Thyroid gland (tissue), 4 donors: ENCODE results near the gene GOLT1A. TPM values are rescaled to one million over a fixed set of nuclear protein-coding genes. Genes with fewer than 3 reads are reported as not detected.
"Not testable (repeated sequence)": the region's sequence is repeated elsewhere in the genome, so short reads cannot be mapped to it uniquely, and the experiment has no call there.

Experiments
- DNase-seq, 2 donors: peaks; one replicate each; pipeline ENCODE4 v3.0.0-alpha.2; 2019
- H3K27ac ChIP-seq, 3 donors: fragments of 200-600 bp; sonication (generic); 1 replicate in 2 of 3; 2 replicates in 1 of 3; pipeline ENCODE4 v1.5.1; 2016 to 2019; ENCODE audit warnings: mild to moderate bottlenecking in 1 of 3, moderate library complexity in 1 of 3
- H3K27me3 ChIP-seq: fragments of 200-600 bp; sonication (generic); one replicate; pipeline ENCODE4 v1.5.1; 2019
- H3K36me3 ChIP-seq, 2 donors: fragments of 200-600 bp; sonication (generic); one replicate each; pipeline ENCODE4 v1.5.1; 2016 to 2019
- H3K4me1 ChIP-seq, 2 donors: fragments of 200-600 bp; sonication (generic); one replicate each; pipeline ENCODE4 v1.5.1; 2017 to 2019
- H3K4me3 ChIP-seq, 3 donors: fragments of 200-600 bp; sonication (generic); replicated peaks in 1 of 3; 1 replicate in 2 of 3; 2 replicates in 1 of 3; pipeline ENCODE4 v1.5.1; 2016; ENCODE audit warnings: mild to moderate bottlenecking in 1 of 3
- H3K9me3 ChIP-seq: fragments of 200-600 bp; sonication (generic); one replicate; pipeline ENCODE4 v1.5.1; 2017
- POLR2A ChIP-seq, 2 donors: fragments of 450-650 bp; IDR thresholded peaks; one replicate each; pipeline ENCODE4 v1.6.1; 2017; ENCODE audit warnings: antibody characterized with exemption in 2 of 2, mild to moderate bottlenecking in 2 of 2, moderate library complexity in 1 of 2
- WGBS, 2 donors: methylation state at CpG; one replicate each; pipeline ENCODE4 v1.1.5; 2017; 5-methylcytosine and 5-hydroxymethylcytosine counted together
- intact Hi-C: fragments of 100-400 bp; cut with DNase I; formaldehyde crosslinking; loops from one replicate; pipeline ENCODE4 v1.15.1; 2023
- total RNA-seq, 4 donors: library from RNA; depleted of rRNA; stranded (reverse); fragments of >200 nt; gene quantifications; one replicate each; pipeline ENCODE4 v1.2.3, GENCODE V29; 2016
- TF ChIP-seq, protein P1 (sequence below), 6 experiments: fragments of 200-600 bp in 3 of 6; fragments of 450-650 bp in 3 of 6; sonication (generic) in 3 of 6; IDR thresholded peaks; one replicate each; pipeline ENCODE4 v1.5.1; 2016 to 2019; ENCODE audit warnings: antibody characterized with exemption in 6 of 6, mild to moderate bottlenecking in 2 of 6, inconsistent platforms in 1 of 6, moderate library complexity in 1 of 6

GOLT1A gene
- total RNA-seq, 4 donors from 2014 or later, result 0.45 TPM; not detected in 3

DNA sequence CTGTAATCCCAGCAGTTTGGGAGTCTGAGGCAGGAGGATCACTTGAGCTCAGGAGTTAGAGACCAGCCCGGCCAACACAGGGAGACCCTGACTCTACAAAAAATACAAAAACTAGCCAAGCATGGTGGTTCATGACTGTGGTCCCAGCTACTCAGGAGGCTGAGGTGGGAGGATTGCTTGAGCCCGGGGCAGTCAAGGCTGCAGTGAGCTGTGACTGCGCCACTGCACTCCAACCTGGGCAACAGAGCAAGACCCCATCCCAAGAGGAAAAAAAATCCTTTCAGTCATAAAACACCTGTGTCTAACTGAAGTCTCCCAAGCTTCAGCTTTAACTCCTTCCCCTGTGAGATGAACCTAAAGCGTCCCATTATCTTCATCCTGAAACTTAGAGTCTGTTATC lies 33.1 kb upstream of the GOLT1A start:
- intact Hi-C loops, result no loop called here
- Histone ChIP-seq H3K27ac (no peak overlapping the region), H3K27me3 (no peaks in the 10 kb centered on the region), H3K36me3 (no peaks in the 10 kb centered on the region), H3K4me1 (no peaks in the 10 kb centered on the region), H3K4me3 (no peak overlapping the region), H3K9me3 (no peaks in the 10 kb centered on the region)
- no peak for DNase-seq
- WGBS, 2 donors, result 91 to 95% methylated on average over 4 of the region's 4 CpGs
- TF ChIP-seq, protein P1, sequence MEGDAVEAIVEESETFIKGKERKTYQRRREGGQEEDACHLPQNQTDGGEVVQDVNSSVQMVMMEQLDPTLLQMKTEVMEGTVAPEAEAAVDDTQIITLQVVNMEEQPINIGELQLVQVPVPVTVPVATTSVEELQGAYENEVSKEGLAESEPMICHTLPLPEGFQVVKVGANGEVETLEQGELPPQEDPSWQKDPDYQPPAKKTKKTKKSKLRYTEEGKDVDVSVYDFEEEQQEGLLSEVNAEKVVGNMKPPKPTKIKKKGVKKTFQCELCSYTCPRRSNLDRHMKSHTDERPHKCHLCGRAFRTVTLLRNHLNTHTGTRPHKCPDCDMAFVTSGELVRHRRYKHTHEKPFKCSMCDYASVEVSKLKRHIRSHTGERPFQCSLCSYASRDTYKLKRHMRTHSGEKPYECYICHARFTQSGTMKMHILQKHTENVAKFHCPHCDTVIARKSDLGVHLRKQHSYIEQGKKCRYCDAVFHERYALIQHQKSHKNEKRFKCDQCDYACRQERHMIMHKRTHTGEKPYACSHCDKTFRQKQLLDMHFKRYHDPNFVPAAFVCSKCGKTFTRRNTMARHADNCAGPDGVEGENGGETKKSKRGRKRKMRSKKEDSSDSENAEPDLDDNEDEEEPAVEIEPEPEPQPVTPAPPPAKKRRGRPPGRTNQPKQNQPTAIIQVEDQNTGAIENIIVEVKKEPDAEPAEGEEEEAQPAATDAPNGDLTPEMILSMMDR (IDR thresholded peaks at IDR 0.05), result no peak
- TF ChIP-seq POLR2A (IDR thresholded peaks at IDR 0.05), result no peak

GRCh38 chr1:204242920-204243319 lies 29.1 kb upstream of the GOLT1A start:
- Histone ChIP-seq H3K4me1 (no peaks in the 10 kb centered on the region), H3K4me3 (no peak overlapping the region), H3K27ac (no peak overlapping the region), H3K36me3 (no peaks in the 10 kb centered on the region), H3K9me3 (no peaks in the 10 kb centered on the region), H3K27me3 (no peaks in the 10 kb centered on the region)
- 92 to 99% methylated on average over 10 of the region's 10 CpGs for WGBS, 2 donors
- no peak for DNase-seq
- TF ChIP-seq POLR2A (IDR thresholded peaks at IDR 0.05), result no peak
- TF ChIP-seq, protein P1 (IDR thresholded peaks at IDR 0.05), result no peak
- intact Hi-C loops, result no loop called here

DNA sequence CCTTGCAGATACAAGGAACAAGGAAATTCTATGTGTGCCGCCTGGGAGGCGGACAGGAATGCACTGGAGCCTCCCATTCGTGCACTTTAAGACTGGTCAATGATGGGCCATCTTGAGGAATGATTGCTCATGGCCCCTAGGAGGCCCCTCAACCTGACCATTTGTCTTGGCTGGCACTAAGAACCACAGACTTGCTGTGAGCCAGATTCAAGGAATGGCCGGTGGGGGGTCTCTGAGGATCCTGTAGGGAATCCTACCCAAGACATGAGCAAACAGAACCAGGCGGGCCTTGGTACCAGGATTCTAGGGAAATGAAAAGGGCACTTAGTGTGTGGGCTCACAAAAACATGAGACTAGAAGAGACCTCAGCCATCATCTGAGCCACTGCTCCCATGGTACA lies 28.1 kb upstream of the GOLT1A start:
- H3K27ac ChIP-seq, result no peak overlapping the region
- H3K9me3 ChIP-seq, result no peaks in the 10 kb centered on the region
- no peak overlapping the region for H3K4me3 ChIP-seq
- TF ChIP-seq POLR2A (IDR thresholded peaks at IDR 0.05), result no peak
- TF ChIP-seq, protein P1 (IDR thresholded peaks at IDR 0.05), result no peak
- 95 to 97% methylated on average over 5 of the region's 5 CpGs for WGBS, 2 donors
- intact Hi-C loops, result no loop called here
- H3K4me1 ChIP-seq, result no peaks in the 10 kb centered on the region
- H3K36me3 ChIP-seq, result no peaks in the 10 kb centered on the region
- H3K27me3 ChIP-seq, result no peaks in the 10 kb centered on the region
- no peak for DNase-seq

DNA sequence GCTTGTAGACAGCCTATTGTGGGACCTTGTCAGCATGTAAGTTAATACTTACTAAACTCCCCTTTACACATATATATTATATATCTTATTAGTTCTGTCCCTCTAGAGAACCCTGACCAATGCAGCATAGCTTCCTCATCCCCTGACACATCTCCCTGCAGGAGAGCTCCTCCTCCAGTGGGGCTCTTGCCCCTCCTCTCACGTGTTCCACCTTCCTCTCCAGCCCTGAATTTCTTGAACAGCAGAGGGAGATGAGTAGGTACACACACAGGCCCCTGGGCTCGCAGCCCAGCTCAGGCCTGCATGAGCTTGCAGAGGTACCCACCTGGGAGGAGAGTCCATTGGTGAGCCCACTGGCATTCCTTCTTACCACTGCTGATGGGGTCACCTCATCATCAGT lies 27.3 kb upstream of the GOLT1A start:
- Histone ChIP-seq H3K4me3 (no peak overlapping the region), H3K9me3 (no peaks in the 10 kb centered on the region), H3K36me3 (no peaks in the 10 kb centered on the region), H3K27me3 (no peaks in the 10 kb centered on the region), H3K4me1 (no peaks in the 10 kb centered on the region), H3K27ac (no peak overlapping the region)
- TF ChIP-seq, protein P1 (IDR thresholded peaks at IDR 0.05), result no peak
- no peak for TF ChIP-seq POLR2A (IDR thresholded peaks at IDR 0.05)
- 51 to 56% methylated on average over 2 of the region's 2 CpGs for WGBS, 2 donors
- DNase-seq, result no peak
- intact Hi-C loops, result no loop called here

GRCh38 chr1:204240233-204240632 lies 26.4 kb upstream of the GOLT1A start:
- Histone ChIP-seq H3K27me3 (no peaks in the 10 kb centered on the region), H3K4me1 (no peaks in the 10 kb centered on the region), H3K9me3 (no peaks in the 10 kb centered on the region), H3K36me3 (no peaks in the 10 kb centered on the region), H3K4me3 (no peak overlapping the region), H3K27ac (no peak overlapping the region)
- intact Hi-C loops, result no loop called here
- WGBS, 2 donors, result 84 to 85% methylated on average over 1 of the region's 1 CpG
- TF ChIP-seq, protein P1 (IDR thresholded peaks at IDR 0.05), result no peak
- TF ChIP-seq POLR2A (IDR thresholded peaks at IDR 0.05), result no peak
- no peak for DNase-seq

GRCh38 chr1:204239401-204239800 lies 25.6 kb upstream of the GOLT1A start:
- intact Hi-C loops, H3K27me3 ChIP-seq, H3K4me1 ChIP-seq, H3K9me3 ChIP-seq, H3K27ac ChIP-seq, DNase-seq, H3K36me3 ChIP-seq, H3K4me3 ChIP-seq: not testable (repeated sequence)
- 74 to 90% methylated on average over 3 of the region's 3 CpGs for WGBS, 2 donors

DNA sequence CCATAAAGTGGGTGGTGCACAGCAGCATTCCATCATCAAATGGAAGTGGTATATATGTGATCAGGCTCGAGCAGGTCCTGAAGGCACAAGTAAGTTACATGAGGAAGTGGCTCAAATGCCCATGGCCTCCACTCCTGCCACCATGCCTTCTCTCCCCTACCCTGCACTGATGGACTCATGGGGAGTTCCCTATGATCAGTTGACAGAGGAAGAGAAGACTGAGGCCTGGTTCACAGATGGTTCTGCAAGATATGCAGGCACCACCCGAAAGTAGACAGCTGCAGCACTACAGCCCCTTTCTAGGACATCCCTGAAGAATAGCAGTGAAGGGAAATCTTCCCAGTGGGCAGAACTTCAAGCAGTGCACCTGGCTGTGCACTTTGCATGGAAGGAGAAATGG lies 24.7 kb upstream of the GOLT1A start:
- H3K4me3 ChIP-seq, H3K36me3 ChIP-seq, H3K27ac ChIP-seq, H3K27me3 ChIP-seq, H3K9me3 ChIP-seq, H3K4me1 ChIP-seq, intact Hi-C loops, DNase-seq: not testable (repeated sequence)
- 85 to 100% methylated on average over 1 to 2 of the region's 2 CpGs for WGBS, 2 donors

DNA sequence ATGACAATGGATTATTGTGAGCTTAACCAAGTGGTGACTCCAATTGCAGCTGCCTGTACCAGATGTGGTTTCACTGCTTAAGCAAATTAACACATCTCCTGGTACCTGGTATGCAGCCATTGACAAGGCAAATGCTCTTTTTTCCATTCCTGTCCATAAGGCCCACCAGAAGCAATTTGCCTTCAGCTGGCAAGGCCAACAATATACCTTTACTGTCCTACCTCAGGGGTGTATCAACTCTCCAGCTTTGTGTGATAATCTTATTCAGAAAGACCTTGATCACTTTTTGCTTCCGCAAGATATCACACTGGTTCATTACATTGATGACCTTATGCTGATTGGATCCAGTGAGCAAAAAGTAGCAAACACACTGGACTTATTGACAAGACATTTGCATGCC lies 23.7 kb upstream of the GOLT1A start:
- H3K4me3 ChIP-seq, H3K36me3 ChIP-seq, H3K27me3 ChIP-seq, H3K4me1 ChIP-seq, H3K27ac ChIP-seq, DNase-seq, intact Hi-C loops, H3K9me3 ChIP-seq: not testable (repeated sequence)
- 95 to 100% methylated on average over 1 of the region's 1 CpG for WGBS, 2 donors
